LNCaP clone FGC (cell line): ENCODE measurements around the gene LRRC28.

Source experiments
- DNase-seq: peaks from one replicate; pipeline ENCODE4 v3.0.0-alpha.2; 2011; ENCODE audit warnings: low read depth
- H3K4me3 ChIP-seq: 2 replicates; pipeline ENCODE4 v1.5.1; 2011; ENCODE audit warnings: mild to moderate bottlenecking, low read depth, low read length, control low read depth
- CTCF ChIP-seq: IDR thresholded peaks from 2 replicates; pipeline ENCODE4 v1.5.1; 2012; ENCODE audit warnings: mild to moderate bottlenecking; ENCODE audit not compliant: control insufficient read depth, insufficient read depth; ENCODE audit errors: extremely low read depth

The LRRC28 gene

GRCh38 chr15:99414755-99415731 is 163.8 kb downstream of the LRRC28 start:
- TF ChIP-seq CTCF = no peak
- H3K4me3 ChIP-seq = no peak overlapping the region
- DNase-seq = no peak

- no peak overlapping the region for H3K4me3 ChIP-seq
- TF ChIP-seq CTCF = no peak
- no peak for DNase-seq
These were observed 165.2 kb downstream of the LRRC28 start for GRCh38 chr15:99416191-99417188.

GRCh38 chr15:99421172-99421656 is 169.9 kb downstream of the LRRC28 start:
- no peak for TF ChIP-seq CTCF
- H3K4me3 ChIP-seq = no peak overlapping the region
- no peak for DNase-seq

- TF ChIP-seq CTCF = no peak
- H3K4me3 ChIP-seq = no peak overlapping the region
- DNase-seq = no peak
These were observed 170.5 kb downstream of the LRRC28 start for GRCh38 chr15:99421758-99422157.

GRCh38 chr15:99423186-99424130 is 172.2 kb downstream of the LRRC28 start:
- DNase-seq = no peak
- H3K4me3 ChIP-seq = no peak overlapping the region
- TF ChIP-seq CTCF = no peak

- H3K4me3 ChIP-seq = no peak overlapping the region
- no peak for DNase-seq
- TF ChIP-seq CTCF = no peak
These were observed 172.9 kb downstream of the LRRC28 start for GRCh38 chr15:99424131-99424571.
